HepG2 (cell line): Measurements from ENCODE around the gene CHMP1A. TPM values are rescaled to one million over a fixed set of nuclear protein-coding genes. Genes with fewer than 3 reads are reported as not detected.

Source experiments
- CEBPB ChIP-seq: IDR thresholded peaks from 2 replicates; pipeline ENCODE4 v1.6.1; 2011; ENCODE audit warnings: low read depth, low read length, improper control_type of control experiment, borderline replicate concordance
- DNMT1 ChIP-seq: sonication (generic); formaldehyde crosslinking; IDR thresholded peaks from 2 replicates; pipeline ENCODE4 v1.5.1; 2020; ENCODE audit warnings: mild to moderate bottlenecking, missing genetic modification reagents
- MAZ ChIP-seq, 2 experiments: sonication (generic) in 1 of 2; formaldehyde crosslinking in 1 of 2; IDR thresholded peaks; 2 replicates each; pipeline versions ENCODE4 v1.5.0 to v1.6.1; 2012 to 2020; ENCODE audit warnings: low read depth in 2 of 2, mild to moderate bottlenecking in 2 of 2, borderline replicate concordance in 1 of 2, improper control_type of control experiment in 1 of 2, low read length in 1 of 2, missing genetic modification reagents in 1 of 2, moderate library complexity in 1 of 2
- PPARG ChIP-seq: conservative IDR thresholded peaks from 2 replicates; pipeline ENCODE4 v1.6.1; 2016; ENCODE audit warnings: missing biosample characterization, missing genetic modification reagents
- REXO4 ChIP-seq: sonication (generic); formaldehyde crosslinking; IDR thresholded peaks from 2 replicates; pipeline ENCODE4 v1.8.0; 2022; ENCODE audit warnings: missing genetic modification reagents, mild to moderate bottlenecking, borderline replicate concordance
- RORA ChIP-seq: sonication (generic); formaldehyde crosslinking; IDR thresholded peaks from 2 replicates; pipeline ENCODE4 v1.5.0; 2020; ENCODE audit warnings: mild to moderate bottlenecking, missing genetic modification reagents, moderate library complexity
- SAFB2 ChIP-seq: sonication (generic); formaldehyde crosslinking; IDR thresholded peaks from 2 replicates; pipeline ENCODE4 v1.5.1; 2020; ENCODE audit warnings: missing genetic modification reagents, low read depth, mild to moderate bottlenecking, borderline replicate concordance
- SETDB1 ChIP-seq: sonication (generic); formaldehyde crosslinking; IDR thresholded peaks from 2 replicates; pipeline ENCODE4 v1.5.1; 2020; ENCODE audit warnings: missing genetic modification reagents, mild to moderate bottlenecking, borderline replicate concordance
- SMAD9 ChIP-seq: sonication (generic); formaldehyde crosslinking; IDR thresholded peaks from 2 replicates; pipeline ENCODE4 v1.5.1; 2020; ENCODE audit warnings: mild to moderate bottlenecking, missing genetic modification reagents
- U2AF2 ChIP-seq: fragments of 200-400 bp; formaldehyde crosslinking; IDR thresholded peaks from 2 replicates; pipeline ENCODE4 v1.6.1; 2017; ENCODE audit warnings: low read depth, mild to moderate bottlenecking, low read length
- ZBTB1 ChIP-seq: sonication (generic); formaldehyde crosslinking; IDR thresholded peaks from 2 replicates; pipeline ENCODE4 v1.4.0; 2020; ENCODE audit warnings: missing genetic modification reagents, borderline replicate concordance
- ZBTB25 ChIP-seq: IDR thresholded peaks from 2 replicates; pipeline ENCODE4 v1.6.1; 2018; ENCODE audit warnings: missing genetic modification reagents
- ZBTB4 ChIP-seq: sonication (generic); formaldehyde crosslinking; IDR thresholded peaks from 2 replicates; pipeline ENCODE4 v1.4.0; 2020; ENCODE audit warnings: missing genetic modification reagents, mild to moderate bottlenecking, borderline replicate concordance
- ZNF329 ChIP-seq: sonication (generic); formaldehyde crosslinking; IDR thresholded peaks from 2 replicates; pipeline ENCODE4 v1.9.0; 2021; ENCODE audit warnings: low read depth, mild to moderate bottlenecking, missing genetic modification reagents
- ZNF670 ChIP-seq: sonication (generic); formaldehyde crosslinking; IDR thresholded peaks from 2 replicates; pipeline ENCODE4 v1.8.0; 2022; ENCODE audit warnings: mild to moderate bottlenecking, missing genetic modification reagents, borderline replicate concordance
- ZNF782 ChIP-seq: sonication (generic); formaldehyde crosslinking; IDR thresholded peaks from 2 replicates; pipeline ENCODE4 v1.4.0; 2020; ENCODE audit warnings: missing genetic modification reagents, mild to moderate bottlenecking, borderline replicate concordance
- ZNF841 ChIP-seq: sonication (generic); formaldehyde crosslinking; IDR thresholded peaks from 2 replicates; pipeline ENCODE4 v1.8.1; 2023; ENCODE audit warnings: missing genetic modification reagents, borderline replicate concordance
- ZSCAN29 ChIP-seq: sonication (generic); formaldehyde crosslinking; conservative IDR thresholded peaks from 2 replicates; pipeline ENCODE4 v1.4.0; 2020; ENCODE audit warnings: mild to moderate bottlenecking, missing genetic modification reagents
- polyA plus RNA-seq, 8 experiments: library from polyadenylated mRNA; depleted of rRNA in 3 of 8; stranded (reverse) in 7 of 8; unstranded in 1 of 8; fragments of >200 nt; fragmentation: Illumina TruSeq in 4 of 8; extraction: Trizol in 4 of 8; gene quantifications; 2 replicates each; pipeline versions ENCODE4 v1.2.1 to v1.2.3, GENCODE V29; 2011 to 2016; ENCODE audit warnings: low read depth in 4 of 8, missing spikeins in 1 of 8, mixed read lengths in 1 of 8; ENCODE audit not compliant: insufficient read depth in 1 of 8
- total RNA-seq, 5 experiments: library from RNA; depleted of rRNA; stranded (reverse); fragments of >200 nt; fragmentation: Illumina TruSeq; extraction: Trizol; gene quantifications; 2 replicates each; pipeline ENCODE4 v1.2.3, GENCODE V29; 2016; ENCODE audit warnings: low read depth in 1 of 5
- TF ChIP-seq, protein P1 (sequence below): sonication (generic); formaldehyde crosslinking; conservative IDR thresholded peaks from 2 replicates; pipeline ENCODE4 v1.8.0; 2022; ENCODE audit warnings: missing genetic modification reagents
- TF ChIP-seq, protein P2 (sequence below): sonication (generic); formaldehyde crosslinking; IDR thresholded peaks from 2 replicates; pipeline ENCODE4 v1.8.1; 2023; ENCODE audit warnings: missing genetic modification reagents, mild to moderate bottlenecking, borderline replicate concordance

Gene CHMP1A
- total and polyA plus RNA-seq, 2 of the 13 experiments (the other 11 are each of a cell fraction or from before 2014, with no cell fraction given) = 69.4 to 73.3 TPM

- TF ChIP-seq, protein P1, sequence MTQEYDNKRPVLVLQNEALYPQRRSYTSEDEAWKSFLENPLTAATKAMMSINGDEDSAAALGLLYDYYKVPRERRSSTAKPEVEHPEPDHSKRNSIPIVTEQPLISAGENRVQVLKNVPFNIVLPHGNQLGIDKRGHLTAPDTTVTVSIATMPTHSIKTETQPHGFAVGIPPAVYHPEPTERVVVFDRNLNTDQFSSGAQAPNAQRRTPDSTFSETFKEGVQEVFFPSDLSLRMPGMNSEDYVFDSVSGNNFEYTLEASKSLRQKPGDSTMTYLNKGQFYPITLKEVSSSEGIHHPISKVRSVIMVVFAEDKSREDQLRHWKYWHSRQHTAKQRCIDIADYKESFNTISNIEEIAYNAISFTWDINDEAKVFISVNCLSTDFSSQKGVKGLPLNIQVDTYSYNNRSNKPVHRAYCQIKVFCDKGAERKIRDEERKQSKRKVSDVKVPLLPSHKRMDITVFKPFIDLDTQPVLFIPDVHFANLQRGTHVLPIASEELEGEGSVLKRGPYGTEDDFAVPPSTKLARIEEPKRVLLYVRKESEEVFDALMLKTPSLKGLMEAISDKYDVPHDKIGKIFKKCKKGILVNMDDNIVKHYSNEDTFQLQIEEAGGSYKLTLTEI (CRISPR knock-in tag) = no peak
- TF ChIP-seq PPARG (CRISPR knock-in tag) = no peak; the same call in 1 of the 2 replicates
- 0 out of 2 replicates have a peak, but pooled peaks have one; percentile 12 for TF ChIP-seq ZNF782
- no peak for TF ChIP-seq SETDB1
- no peak for TF ChIP-seq U2AF2
- TF ChIP-seq ZNF841 (CRISPR knock-in tag) = no peak
- peak; percentile 78; the same call in 1 of the 2 replicates for TF ChIP-seq ZBTB4 (CRISPR knock-in tag)
- TF ChIP-seq DNMT1 = no peak; the same call in 1 of the 2 replicates
- TF ChIP-seq ZSCAN29 (CRISPR knock-in tag) = no peak
- TF ChIP-seq SMAD9 (CRISPR knock-in tag) = no peak
- no peak for TF ChIP-seq MAZ (IDR thresholded peaks at IDR 0.05; ENCODE audit: borderline replicate concordance, low read depth, low read length)
- 0 out of 2 replicates have a peak, but pooled peaks have one; percentile 54 for TF ChIP-seq MAZ (CRISPR knock-in tag; IDR thresholded peaks at IDR 0.05; ENCODE audit: low read depth)
- TF ChIP-seq ZBTB25 (CRISPR knock-in tag) = 0 out of 2 replicates have a peak, but pooled peaks have one; percentile 29
- no peak for TF ChIP-seq RORA
- TF ChIP-seq ZNF670 (CRISPR knock-in tag) = no peak; the same call in 1 of the 2 replicates
- TF ChIP-seq ZBTB1 = no peak
- TF ChIP-seq REXO4 (CRISPR knock-in tag) = no peak
- 0 out of 2 replicates have a peak, but pooled peaks have one; percentile 77 for TF ChIP-seq SAFB2 (CRISPR knock-in tag)
- 0 out of 2 replicates have a peak, but pooled peaks have one; percentile 20 for TF ChIP-seq ZNF329 (CRISPR knock-in tag)
- no peak for TF ChIP-seq CEBPB
- TF ChIP-seq, protein P2, sequence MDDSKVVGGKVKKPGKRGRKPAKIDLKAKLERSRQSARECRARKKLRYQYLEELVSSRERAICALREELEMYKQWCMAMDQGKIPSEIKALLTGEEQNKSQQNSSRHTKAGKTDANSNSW (CRISPR knock-in tag) = no peak; the same call in 1 of the 2 replicates
These were observed 37.8 kb upstream of the CHMP1A start (continued) for GRCh38 chr16:89695086-89695874.
